ENCODE measurements around the gene ZNF600.
"Not testable (repeated sequence)": the region's sequence is repeated elsewhere in the genome, so short reads cannot be mapped to it uniquely, and the experiment has no call there.

ZNF600 gene

GRCh38 chr19:52786464-52787354 is at the start of gene ZNF600:
Gene ZNF600 (minus strand): TSS chr19:52786791. CDS start chr19:52778888, 7,903 bp downstream.
- DNase-seq: peak; percentile 67 to 86

GRCh38 chr19:52834289-52834688 is 47.7 kb upstream of the ZNF600 start:
- DNase-seq: not testable (repeated sequence)

- DNase-seq: not testable (repeated sequence)
Measured at GRCh38 chr19:52833541-52833940, 47.0 kb upstream of the ZNF600 start.

- not testable (repeated sequence) for DNase-seq
Measured at GRCh38 chr19:52829866-52830265, 43.3 kb upstream of the ZNF600 start.

- no peak for DNase-seq
Measured at GRCh38 chr19:52825765-52826164, 39.2 kb upstream of the ZNF600 start.

- DNase-seq: no peak
Measured at GRCh38 chr19:52823676-52824075, 37.1 kb upstream of the ZNF600 start.

- DNase-seq: peak; percentile 57 to 71
Measured at GRCh38 chr19:52821204-52821960, 34.8 kb upstream of the ZNF600 start, which contains the start of gene ZNF28. Gene ZNF28 (minus strand): TSS chr19:52821633. CDS start chr19:52817958, 3,675 bp downstream.

- DNase-seq: not testable (repeated sequence)
Measured at GRCh38 chr19:52820472-52821203, 34.0 kb upstream of the ZNF600 start.

- DNase-seq: no peak
Measured at GRCh38 chr19:52809801-52810200, 23.2 kb upstream of the ZNF600 start.

- not testable (repeated sequence) for DNase-seq
Measured at GRCh38 chr19:52799950-52800640, 13.5 kb upstream of the ZNF600 start.

- no peak for DNase-seq
Measured at GRCh38 chr19:52789440-52789839, 2.8 kb upstream of the ZNF600 start.

GRCh38 chr19:52786078-52786463 is 520 bp downstream of the ZNF600 start:
- no peak for DNase-seq

GRCh38 chr19:52785506-52785905 is 1.1 kb downstream of the ZNF600 start:
- no peak for DNase-seq

GRCh38 chr19:52782864-52783263 is 3.7 kb downstream of the ZNF600 start:
- not testable (repeated sequence) for DNase-seq

- no peak for DNase-seq
Measured at GRCh38 chr19:52778811-52779210, 7.8 kb downstream of the ZNF600 start.

- not testable (repeated sequence) for DNase-seq
Measured at GRCh38 chr19:52756447-52756846, 30.1 kb downstream of the ZNF600 start.

GRCh38 chr19:52749780-52750179 is 36.8 kb downstream of the ZNF600 start:
- no peak for DNase-seq

GRCh38 chr19:52748336-52748950 is 38.1 kb downstream of the ZNF600 start:
- peak; percentile 10 to 45 for DNase-seq

- DNase-seq: peak; percentile 29 to 37
Measured at GRCh38 chr19:52745919-52746318, 40.7 kb downstream of the ZNF600 start.

- DNase-seq: no peak
Measured at GRCh38 chr19:52743091-52743490, 43.5 kb downstream of the ZNF600 start.

GRCh38 chr19:52742516-52742915 is 44.1 kb downstream of the ZNF600 start:
- no peak for DNase-seq

- no peak for DNase-seq
Measured at GRCh38 chr19:52741951-52742485, 44.6 kb downstream of the ZNF600 start.

Measured in NCI-H1930 (cell line).